Erythroblast (primary cell): ENCODE measurements around the gene ZNF784.
A peak's percentile ranks its signal among the peaks of the same experiment; 100 is the strongest.

Experiments used
- DNase-seq, 2 experiments: peaks; one replicate each; lab custom pipeline; 2025; lab: John Stamatoyannopoulos, UW
- GATA1 ChIP-seq: IDR thresholded peaks from 2 replicates; pipeline ENCODE4 v1.6.1; 2011; ENCODE audit warnings: low read depth, mild to moderate bottlenecking, control low read depth, low read length, moderate library complexity
- POLR2A ChIP-seq: IDR thresholded peaks from 2 replicates; pipeline ENCODE4 v1.6.1; 2011; ENCODE audit warnings: mild to moderate bottlenecking, low read length

ZNF784 gene

DNA sequence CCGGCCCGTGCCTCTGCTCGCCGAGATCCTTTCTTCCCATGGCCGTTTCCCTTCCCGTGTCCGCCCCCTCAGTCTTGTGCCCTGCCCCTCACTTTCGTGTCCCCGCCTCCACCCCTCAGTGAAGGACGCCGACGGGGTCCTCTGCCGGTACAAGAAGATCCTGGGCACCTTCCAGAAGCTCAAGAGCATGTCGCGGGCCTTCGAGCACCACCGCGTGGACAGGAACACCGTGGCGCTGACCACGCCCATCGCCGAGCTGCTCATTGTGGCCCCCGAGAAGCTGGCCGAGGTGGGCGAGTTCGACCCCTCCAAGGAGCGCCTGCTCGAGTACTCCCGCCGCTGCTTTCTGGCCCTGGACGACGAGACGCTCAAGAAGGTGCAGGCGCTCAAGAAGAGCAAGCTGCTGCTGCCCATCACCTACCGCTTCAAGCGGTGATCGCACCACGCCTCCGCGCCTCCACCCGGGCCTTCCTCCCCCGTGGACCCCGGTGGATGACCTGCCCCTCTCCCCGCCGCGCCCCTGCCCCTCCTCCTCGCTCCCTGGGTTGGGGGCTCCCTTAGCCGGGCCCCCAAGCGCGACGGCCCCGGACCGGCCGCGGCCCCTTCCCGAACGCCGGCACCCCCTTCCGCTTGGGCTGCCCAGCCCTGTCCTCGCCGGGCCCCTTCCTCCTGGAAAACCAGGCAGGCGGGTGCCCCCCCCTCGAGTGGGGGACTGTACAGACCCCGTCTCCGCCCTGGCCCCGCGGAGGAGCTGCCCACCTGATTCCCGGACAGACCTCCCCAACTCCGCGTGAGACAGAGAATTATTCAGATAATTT lies 28.2 kb upstream of the ZNF784 start:
- TF ChIP-seq GATA1 (no peak), POLR2A (no peak)
- no peak for DNase-seq

DNA sequence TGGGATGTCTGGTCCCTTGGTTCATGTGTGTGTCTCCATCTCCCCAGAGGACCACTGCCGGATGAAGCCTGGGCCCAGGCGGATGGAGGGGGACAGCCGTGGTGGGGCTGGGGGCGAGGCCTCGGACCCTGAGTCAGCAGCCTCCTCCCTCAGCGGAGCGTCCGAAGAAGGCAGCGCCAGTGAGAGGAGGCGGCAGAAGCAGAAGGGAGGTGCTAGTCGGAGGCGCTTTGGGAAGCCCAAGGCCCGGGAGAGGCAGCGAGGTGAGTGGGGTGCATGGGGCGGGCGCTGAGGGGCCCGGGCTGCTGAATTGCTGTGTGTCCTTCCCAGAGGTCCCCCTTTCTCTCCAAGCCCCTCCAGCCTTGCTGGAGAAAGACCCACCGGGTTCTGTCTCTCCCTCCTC lies 26.9 kb upstream of the ZNF784 start:
- DNase-seq: no peak
- TF ChIP-seq GATA1: no peak
- no peak for TF ChIP-seq POLR2A

DNA sequence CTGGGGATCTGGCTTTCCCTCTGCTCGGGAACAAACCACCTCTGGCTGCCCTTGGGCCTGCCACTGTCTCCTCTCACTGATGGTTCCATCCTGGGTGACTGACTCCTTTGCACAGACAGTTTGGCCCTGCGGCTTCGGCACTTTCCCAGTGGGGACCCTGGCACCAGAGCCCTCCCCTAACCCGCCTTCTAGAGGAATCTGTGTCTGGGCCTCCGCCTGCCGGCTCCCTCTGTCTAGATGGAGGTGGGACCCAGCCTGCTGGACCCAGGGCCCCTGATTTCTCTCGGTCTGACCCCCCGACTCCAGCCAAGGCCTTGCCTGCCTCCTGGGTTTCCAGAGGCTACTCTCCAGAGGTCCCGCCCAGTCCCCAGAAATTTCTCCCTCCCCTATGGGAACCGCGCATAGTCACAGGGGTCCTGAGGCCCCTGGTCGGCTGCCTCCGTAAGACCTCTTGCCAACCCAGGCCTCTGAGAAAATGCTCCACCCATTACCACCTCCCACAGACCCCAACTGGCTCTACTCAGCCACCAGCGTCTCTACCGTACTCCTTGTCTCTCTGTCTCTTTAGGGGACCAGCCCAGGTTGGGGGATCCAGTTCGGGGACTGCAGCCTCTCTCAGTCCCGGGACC lies 26.4 kb upstream of the ZNF784 start:
- DNase-seq: no peak
- TF ChIP-seq GATA1: no peak

DNA sequence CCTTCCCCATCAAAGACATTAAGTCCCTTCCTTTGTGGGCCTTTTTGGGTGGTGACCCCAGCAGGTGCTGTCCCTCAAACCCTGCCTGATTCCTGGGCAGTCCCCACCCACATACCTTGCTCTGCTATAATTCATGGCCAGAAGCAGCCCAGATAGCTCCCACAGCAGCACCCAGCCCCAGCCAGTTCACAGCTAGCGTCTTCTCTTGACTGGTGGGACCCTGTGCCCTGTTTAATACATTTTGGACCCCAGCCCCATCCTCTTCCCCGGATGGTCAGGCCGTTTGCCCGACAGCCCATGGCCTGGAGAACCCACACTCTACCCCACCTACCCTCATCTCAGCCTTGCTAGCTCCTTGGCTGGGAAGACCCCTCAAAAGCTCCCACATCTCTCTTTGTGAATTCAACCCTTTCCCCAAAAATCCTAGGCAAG lies 25.8 kb upstream of the ZNF784 start:
- TF ChIP-seq GATA1 (no peak), POLR2A (no peak)
- no peak for DNase-seq

DNA sequence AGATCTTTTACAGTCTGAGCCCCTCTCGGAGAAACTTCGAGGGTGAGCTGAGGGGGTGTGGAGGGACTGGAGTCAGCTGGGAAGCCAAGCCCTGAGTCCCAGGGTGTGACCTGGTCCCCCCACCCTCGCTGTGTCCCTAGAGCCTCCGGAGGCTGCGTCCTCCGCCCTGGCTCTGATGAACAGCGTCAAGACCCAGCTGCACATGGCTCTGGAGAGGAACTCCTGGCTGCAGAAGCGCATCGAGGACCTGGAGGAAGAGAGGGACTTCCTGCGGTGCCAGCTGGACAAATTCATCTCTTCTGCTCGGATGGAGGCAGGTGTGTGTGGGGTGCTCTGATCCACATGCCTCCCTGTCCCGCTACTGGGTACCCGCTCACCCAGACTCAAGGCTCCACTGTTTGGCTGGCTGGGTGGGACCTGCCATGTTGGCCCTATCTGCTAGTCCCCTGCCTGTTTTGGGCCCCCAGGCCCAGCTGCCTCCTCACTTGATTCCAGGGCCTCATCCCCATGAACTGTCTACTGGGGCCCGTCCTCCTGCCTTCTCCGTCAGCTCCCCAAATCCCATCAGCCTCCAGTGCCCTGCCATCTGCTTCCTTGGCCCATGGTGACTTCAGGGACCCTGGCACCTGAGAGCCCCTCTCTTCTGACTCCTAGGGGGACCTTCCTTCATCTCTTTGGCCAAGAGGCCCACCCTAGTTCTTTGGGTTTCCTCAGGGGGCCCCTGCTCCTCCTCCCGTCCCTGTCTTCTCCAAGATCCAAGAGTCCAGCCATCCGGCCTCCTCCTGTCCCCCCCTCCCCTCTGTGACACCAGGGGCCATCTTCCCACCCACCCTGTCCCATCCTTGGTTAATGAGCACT lies 25.1 kb upstream of the ZNF784 start:
- no peak for TF ChIP-seq POLR2A
- TF ChIP-seq GATA1: no peak
- DNase-seq: no peak

DNA sequence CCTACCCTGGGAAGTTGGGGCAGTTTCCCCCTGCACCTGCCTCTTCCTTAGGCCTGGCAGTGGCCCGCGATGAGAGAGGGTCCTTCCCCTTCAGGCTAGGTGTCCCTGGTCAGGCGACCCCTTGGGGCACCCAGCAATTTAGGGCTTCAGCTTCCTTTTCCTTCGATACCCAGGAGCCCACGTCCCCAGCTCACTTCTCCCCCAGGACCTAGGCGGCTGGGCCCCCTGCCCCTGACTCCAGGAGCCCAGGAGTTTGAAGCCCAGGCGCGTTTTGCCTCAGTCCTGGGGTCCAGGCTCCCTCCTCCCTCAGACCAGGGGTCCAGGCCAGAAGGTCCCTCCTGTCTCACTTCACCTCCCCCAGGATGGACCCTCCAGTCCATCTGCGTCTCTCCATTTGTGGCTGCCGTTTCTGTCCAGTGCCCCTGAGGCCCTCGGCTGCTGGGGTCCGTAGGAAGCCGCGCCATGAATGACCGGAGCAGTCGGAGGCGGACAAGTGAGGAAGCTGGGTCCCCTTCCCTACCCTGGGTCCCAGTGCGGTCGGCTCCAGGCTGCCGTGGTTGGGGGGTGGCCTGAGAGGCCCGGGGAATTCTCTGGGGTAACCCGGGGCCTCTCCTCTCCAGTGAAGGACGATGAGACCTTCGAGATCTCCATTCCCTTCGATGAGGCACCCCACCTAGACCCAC lies 24.4 kb upstream of the ZNF784 start:
- TF ChIP-seq POLR2A (no peak), GATA1 (no peak)
- no peak for DNase-seq

DNA sequence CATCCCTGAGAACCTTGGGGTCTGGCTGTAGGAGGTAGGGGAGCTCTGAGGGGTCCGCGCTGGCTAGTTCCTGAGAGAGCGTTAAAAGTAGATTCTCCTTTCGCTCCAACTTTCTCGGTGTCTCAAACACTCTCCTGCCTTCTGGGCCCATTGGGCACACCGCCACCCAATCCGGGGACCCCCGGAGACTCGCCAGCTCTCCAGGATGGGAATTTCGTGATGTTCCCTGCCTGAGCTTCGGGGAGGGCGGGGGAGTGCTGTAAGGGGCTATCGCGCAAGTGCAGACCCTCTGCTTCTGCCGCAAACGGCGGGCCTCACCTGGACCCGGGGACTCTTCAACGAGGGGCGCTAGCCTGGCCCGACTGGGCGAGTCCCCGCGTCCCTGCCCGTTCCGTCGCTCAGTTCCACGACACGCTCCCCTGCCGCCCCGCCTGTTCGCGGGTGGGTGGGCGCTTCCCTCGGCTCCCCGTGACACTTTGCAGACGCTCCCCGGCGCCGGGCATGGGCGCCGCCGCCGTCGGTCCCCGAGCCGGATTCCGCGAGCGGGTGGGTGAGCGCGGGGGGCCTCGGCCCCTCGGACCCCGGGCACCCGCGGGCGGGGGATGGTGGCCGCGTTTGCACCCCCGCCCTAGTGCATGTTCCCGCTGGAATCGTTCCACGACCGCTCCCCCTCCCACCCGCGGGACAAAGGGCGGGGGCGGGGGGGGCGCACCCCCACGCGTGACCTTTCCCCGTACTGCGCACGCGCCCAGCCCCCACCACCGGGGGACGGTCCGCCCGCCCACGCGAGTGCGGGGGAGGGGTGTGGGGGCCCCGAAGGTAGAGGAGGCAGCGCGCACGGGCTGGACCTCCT lies 23.6 kb upstream of the ZNF784 start, which contains the start of gene CCDC106:
Gene CCDC106 (plus strand): TSS at position 481 of the 853 bp plus-strand sequence. CDS start 835 bp downstream, outside the sequence.
- TF ChIP-seq POLR2A (no peak), GATA1 (no peak)
- DNase-seq: peak; percentile 58 to 68

DNA sequence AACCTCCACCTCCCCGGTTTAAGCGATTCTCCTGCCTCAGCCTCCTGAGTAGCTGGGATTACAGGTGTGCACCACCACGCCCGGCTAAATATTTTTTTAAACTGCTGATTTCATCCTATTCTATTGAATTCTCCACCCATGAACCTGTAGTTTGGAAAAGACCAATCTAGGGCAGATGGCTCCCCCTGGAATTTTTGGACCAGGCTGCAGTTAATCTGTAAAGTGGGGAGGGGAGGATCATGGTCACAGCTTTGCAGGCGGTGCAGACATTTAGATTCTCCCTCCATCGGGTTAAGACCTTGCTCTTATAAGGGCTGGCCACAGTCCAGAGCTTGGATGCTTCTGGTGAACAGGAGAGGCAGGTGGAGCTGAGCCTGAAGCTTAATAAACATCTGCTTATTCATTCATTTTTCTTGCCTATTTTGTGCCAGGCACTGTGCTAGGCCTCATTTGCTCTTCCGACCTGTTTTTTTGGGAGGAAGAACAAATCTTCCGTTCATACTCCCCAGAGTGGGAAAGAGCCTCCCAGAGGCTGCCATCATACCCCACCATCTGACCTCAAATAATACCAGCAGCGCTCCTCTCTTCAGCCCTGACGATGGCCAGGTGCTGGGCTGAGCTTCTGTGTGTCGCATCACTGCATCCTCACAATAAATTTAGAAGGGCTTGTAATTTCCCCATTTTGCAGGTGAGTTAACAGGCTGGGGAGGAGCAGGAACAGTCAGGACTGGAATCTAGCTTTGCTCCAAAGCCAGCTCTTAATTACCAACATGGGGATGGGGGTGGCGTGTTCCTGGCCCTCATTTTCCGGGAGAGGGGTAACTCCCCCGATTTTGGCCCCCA lies 22.7 kb upstream of the ZNF784 start:
- TF ChIP-seq POLR2A (no peak), GATA1 (no peak)

DNA sequence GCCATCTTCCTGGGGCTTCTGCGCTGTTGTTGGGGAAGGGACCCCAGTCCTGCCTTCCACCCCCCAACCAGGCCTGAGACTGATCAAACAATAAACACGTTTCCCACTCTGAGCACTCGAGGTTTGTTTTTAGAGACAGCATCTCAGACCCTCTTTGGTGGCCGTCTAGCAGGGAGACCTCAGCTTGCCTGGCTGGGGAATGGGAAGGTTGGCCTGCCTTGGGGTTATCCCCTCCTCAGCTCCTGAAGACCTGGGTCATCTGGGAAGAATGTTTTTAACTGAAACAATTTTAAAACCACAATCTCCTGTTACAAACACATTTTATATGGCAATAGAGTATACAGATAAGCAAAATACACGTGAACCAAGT lies 21.1 kb upstream of the ZNF784 start:
- DNase-seq: no peak
- no peak for TF ChIP-seq POLR2A
- TF ChIP-seq GATA1: no peak

More for the DNA sequence above, 22.7 kb upstream of the ZNF784 start:
- no peak for DNase-seq

DNA sequence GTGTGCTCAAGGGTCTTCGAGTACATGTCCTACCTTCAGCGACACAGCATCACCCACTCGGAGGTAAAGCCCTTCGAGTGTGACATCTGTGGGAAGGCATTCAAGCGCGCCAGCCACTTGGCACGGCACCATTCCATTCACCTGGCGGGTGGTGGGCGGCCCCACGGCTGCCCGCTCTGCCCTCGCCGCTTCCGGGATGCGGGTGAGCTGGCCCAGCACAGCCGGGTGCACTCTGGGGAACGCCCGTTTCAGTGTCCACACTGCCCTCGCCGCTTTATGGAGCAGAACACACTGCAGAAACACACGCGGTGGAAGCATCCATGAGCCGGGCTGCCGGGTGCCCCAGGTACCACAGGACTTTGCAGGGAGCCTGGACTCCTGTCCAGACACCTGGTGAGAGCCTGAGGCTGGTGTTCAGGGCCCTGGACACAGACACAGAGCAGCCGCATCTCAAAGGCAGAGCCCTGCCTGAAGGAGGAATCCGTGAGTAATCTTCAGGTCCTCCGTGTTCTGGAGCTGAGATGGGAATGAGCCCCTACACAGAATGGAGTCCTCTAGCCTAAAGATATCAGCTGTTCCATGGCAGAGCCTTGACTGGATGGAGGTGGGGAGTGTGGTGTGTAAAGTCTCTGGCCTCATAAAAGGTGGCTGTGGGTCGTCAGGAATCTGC lies 20.6 kb upstream of the ZNF784 start:
- no peak for DNase-seq
- TF ChIP-seq POLR2A (no peak), GATA1 (no peak)

DNA sequence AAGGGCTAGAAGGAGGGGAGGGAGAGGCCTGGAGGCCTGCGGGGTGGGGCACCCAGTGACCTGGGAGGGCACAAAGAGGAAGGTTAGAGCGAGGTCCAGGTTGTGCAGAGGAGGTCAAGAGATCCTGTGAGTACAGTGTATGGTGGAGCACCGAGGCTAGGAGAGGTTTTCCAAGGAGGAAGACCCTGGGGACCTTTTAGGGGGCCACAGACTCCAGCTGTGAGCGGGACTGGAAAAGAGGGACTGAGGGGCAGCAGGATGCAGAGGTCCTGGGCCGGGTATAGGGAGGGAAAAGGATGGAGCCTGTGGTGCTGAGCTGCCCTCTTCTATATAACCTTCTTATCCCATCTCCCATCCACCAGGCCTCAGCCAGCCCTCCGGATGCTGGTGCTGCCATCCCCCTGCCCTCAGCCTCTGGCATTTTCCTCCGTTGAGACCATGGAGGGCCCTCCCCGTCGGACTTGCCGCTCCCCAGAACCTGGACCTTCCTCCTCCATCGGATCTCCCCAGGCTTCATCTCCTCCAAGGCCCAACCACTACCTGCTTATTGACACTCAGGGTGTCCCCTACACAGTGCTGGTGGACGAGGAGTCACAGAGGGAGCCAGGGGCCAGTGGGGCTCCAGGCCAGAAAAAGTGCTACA lies 19.9 kb upstream of the ZNF784 start:
- TF ChIP-seq GATA1 (no peak), POLR2A (no peak)
- no peak for DNase-seq
